K562 (cell line): ENCODE data around the gene RNF126. TPM values are rescaled to one million over a fixed set of nuclear protein-coding genes. Genes with fewer than 3 reads are reported as not detected.

Experiments used
- ARID1B ChIP-seq: fragments of 450-650 bp; IDR thresholded peaks from 2 replicates; pipeline ENCODE4 v1.6.1; 2016; ENCODE audit warnings: antibody characterized with exemption, mild to moderate bottlenecking, inconsistent platforms
- CHCHD3 ChIP-seq: fragments of 250-450 bp; sonication (Bioruptor Pico); IDR thresholded peaks from 2 replicates; pipeline ENCODE4 v2.1.2; 2022; ENCODE audit warnings: mild to moderate bottlenecking
- CTCF ChIP-seq, 3 experiments: IDR thresholded peaks in 2 of 3; conservative IDR thresholded peaks in 1 of 3; 2 replicates each; pipeline ENCODE4 v1.5.1; 2011 to 2012; ENCODE audit warnings: low read length in 3 of 3, mild to moderate bottlenecking in 3 of 3, control low read depth in 2 of 3, improper control_type of control experiment in 1 of 3, inconsistent platforms in 1 of 3, low read depth in 1 of 3, mixed read lengths in 1 of 3, moderate library complexity in 1 of 3; ENCODE audit not compliant: insufficient read depth in 2 of 3
- E2F5 ChIP-seq: sonication (generic); formaldehyde crosslinking; IDR thresholded peaks from 2 replicates; pipeline ENCODE4 v1.8.0; 2022; ENCODE audit warnings: mild to moderate bottlenecking, missing genetic modification reagents
- ESRRA ChIP-seq: fragments of 450-650 bp; IDR thresholded peaks from 2 replicates; pipeline ENCODE4 v1.6.1; 2014; ENCODE audit warnings: low read depth, mild to moderate bottlenecking, moderate library complexity, borderline replicate concordance
- HDAC2 ChIP-seq: fragments of 450-650 bp; IDR thresholded peaks from 2 replicates; pipeline ENCODE4 v1.6.1; 2016; ENCODE audit warnings: mild to moderate bottlenecking
- NRF1 ChIP-seq, 2 experiments: fragments of 450-650 bp; IDR thresholded peaks in 1 of 2; conservative IDR thresholded peaks in 1 of 2; 2 replicates each; pipeline ENCODE4 v1.6.1; 2014; ENCODE audit warnings: mild to moderate bottlenecking in 2 of 2
- SFPQ ChIP-seq: fragments of 200-400 bp; formaldehyde crosslinking; IDR thresholded peaks from 2 replicates; pipeline ENCODE4 v1.6.1; 2017; ENCODE audit warnings: mild to moderate bottlenecking, low read depth, low read length, moderate library complexity
- TAF15 ChIP-seq: fragments of 200-400 bp; formaldehyde crosslinking; IDR thresholded peaks from 2 replicates; pipeline ENCODE4 v1.6.1; 2017; ENCODE audit warnings: mild to moderate bottlenecking, low read depth, low read length, moderate library complexity
- TFAP4 ChIP-seq: sonication (generic); formaldehyde crosslinking; IDR thresholded peaks from 2 replicates; pipeline ENCODE4 v1.8.0; 2022; ENCODE audit warnings: missing genetic modification reagents, mild to moderate bottlenecking, moderate library complexity, borderline replicate concordance
- TRIM28 ChIP-seq: fragments of 450-650 bp; IDR thresholded peaks from 2 replicates; pipeline ENCODE4 v1.6.1; 2017
- TSC22D4 ChIP-seq: fragments of 450-650 bp; IDR thresholded peaks from 2 replicates; pipeline ENCODE4 v1.6.1; 2016; ENCODE audit warnings: missing genetic modification characterization, missing biosample characterization, control low read depth
- U2AF1 ChIP-seq: fragments of 200-400 bp; formaldehyde crosslinking; optimal IDR thresholded peaks from 2 replicates; pipeline ENCODE3; 2017; ENCODE audit warnings: mild to moderate bottlenecking, low read depth, low read length, moderate library complexity
- ZBTB7A ChIP-seq: IDR thresholded peaks from 2 replicates; pipeline ENCODE4 v1.6.1; 2011; ENCODE audit warnings: low read depth, mild to moderate bottlenecking, low read length, moderate library complexity, borderline replicate concordance; ENCODE audit not compliant: control insufficient read depth
- ZNF395 ChIP-seq: fragments of 200-800 bp; sonication (Bioruptor generic); IDR thresholded peaks from 2 replicates; pipeline ENCODE4 v1.6.1; 2017; ENCODE audit warnings: missing genetic modification characterization, missing compliant biosample characterization
- ZNF511 ChIP-seq: sonication (generic); formaldehyde crosslinking; IDR thresholded peaks from 2 replicates; pipeline ENCODE4 v1.8.0; 2022; ENCODE audit warnings: mild to moderate bottlenecking, missing genetic modification reagents
- ZNF699 ChIP-seq: fragments of 250-450 bp; sonication (Bioruptor Pico); IDR thresholded peaks from 2 replicates; pipeline ENCODE4 v1.8.0; 2021; ENCODE audit warnings: mild to moderate bottlenecking, moderate library complexity; ENCODE audit not compliant: insufficient replicate concordance
- polyA plus RNA-seq, 8 experiments: library from polyadenylated mRNA; depleted of rRNA in 4 of 8; stranded (reverse) in 5 of 8; unstranded in 3 of 8; fragments of >200 nt; fragmentation: Nextera tagmentation in 2 of 8; fragmentation: Illumina TruSeq in 1 of 8; extraction: Ambion mirVana in 2 of 8; extraction: Trizol in 1 of 8; gene quantifications; 2 replicates each; pipeline versions ENCODE4 v1.2.1 to v1.2.3, GENCODE V29; 2011 to 2014; ENCODE audit warnings: inconsistent platforms in 1 of 8, missing spikeins in 1 of 8
- total RNA-seq, 7 experiments: library from RNA; depleted of rRNA in 6 of 7; stranded (reverse); fragments of >200 nt in 6 of 7; fragmentation: Illumina TruSeq in 2 of 7; extraction: Trizol in 2 of 7; gene quantifications; 2 replicates each; pipeline versions ENCODE4 v1.2.1 to v1.2.3, GENCODE V29; 2011 to 2021; ENCODE audit warnings: low replicate concordance in 1 of 7

RNF126 gene
- total and polyA plus RNA-seq, 9 of the 15 experiments (the other 6 are each of a cell fraction or from before 2014, with no cell fraction given) = 0.27 to 101 (median 12.3) TPM

- TF ChIP-seq HDAC2 (no peak), E2F5 (CRISPR knock-in tag) (no peak), ARID1B (no peak), TRIM28 (no peak), ZNF395 (CRISPR knock-in tag) (no peak), SFPQ (no peak), TAF15 (no peak), CTCF (IDR thresholded peaks at IDR 0.05 in 2 of 3, conservative IDR thresholded peaks at IDR 0.05 in 1 of 3; ENCODE audit: insufficient read depth in 2 of 3, low read depth in 1 of 3, low read length in 3 of 3) (no peak), TFAP4 (peak; percentile 49; the same call in 1 of the 2 replicates), ZBTB7A (peak; percentile 43; the same call in 1 of the 2 replicates), NRF1 (conservative IDR thresholded peaks at IDR 0.05 in 1 of 2, IDR thresholded peaks at IDR 0.05 in 1 of 2) (no peak), ZNF511 (CRISPR knock-in tag) (0 out of 2 replicates have a peak, but pooled peaks have one; percentile 81), CHCHD3 (CRISPR knock-in tag) (no peak), ESRRA (no peak), TSC22D4 (tag) (no peak), ZNF699 (CRISPR knock-in tag) (no peak), U2AF1 (peak; percentile 57)
Measured at GRCh38 chr19:679418-680286, 16.6 kb upstream of the RNF126 start (continued).
